ENCODE data around the gene RLN3. TPM values are rescaled to one million over a fixed set of nuclear protein-coding genes. Genes with fewer than 3 reads are reported as not detected.
A peak's percentile ranks its signal among the peaks of the same experiment; 100 is the strongest.

RLN3 gene
- total and polyA plus RNA-seq, 10 of the 15 experiments (the other 5 are each of a cell fraction or from before 2014, with no cell fraction given) = not detected

GRCh38 chr19:14006766-14007562 lies 21.0 kb upstream of the RLN3 start (continued):
- TF ChIP-seq ATF2 (IDR thresholded peaks at IDR 0.05; ENCODE audit: low read length) = peak; percentile 99
- TF ChIP-seq DPF2 (IDR thresholded peaks at IDR 0.05) = no peak
- no peak for TF ChIP-seq MEF2A (IDR thresholded peaks at IDR 0.05; ENCODE audit: insufficient read depth, low read depth, low read length)
- peak; percentile 100 for TF ChIP-seq NBN (IDR thresholded peaks at IDR 0.05)
- no peak for TF ChIP-seq CHD2 (IDR thresholded peaks at IDR 0.05; ENCODE audit: borderline replicate concordance, low read depth, low read length)
- 0 out of 2 replicates have a peak, but pooled peaks have one; percentile 8 for TF ChIP-seq CBFB (IDR thresholded peaks at IDR 0.05; ENCODE audit: low read depth)
- peak; percentile 81 for TF ChIP-seq SMARCA5 (IDR thresholded peaks at IDR 0.05)
- TF ChIP-seq RAD21 (IDR thresholded peaks at IDR 0.05; ENCODE audit: insufficient read depth, low read depth, low read length) = no peak
- TF ChIP-seq ATF7 (IDR thresholded peaks at IDR 0.05; ENCODE audit: low read depth) = peak; percentile 100
- TF ChIP-seq, protein P1, sequence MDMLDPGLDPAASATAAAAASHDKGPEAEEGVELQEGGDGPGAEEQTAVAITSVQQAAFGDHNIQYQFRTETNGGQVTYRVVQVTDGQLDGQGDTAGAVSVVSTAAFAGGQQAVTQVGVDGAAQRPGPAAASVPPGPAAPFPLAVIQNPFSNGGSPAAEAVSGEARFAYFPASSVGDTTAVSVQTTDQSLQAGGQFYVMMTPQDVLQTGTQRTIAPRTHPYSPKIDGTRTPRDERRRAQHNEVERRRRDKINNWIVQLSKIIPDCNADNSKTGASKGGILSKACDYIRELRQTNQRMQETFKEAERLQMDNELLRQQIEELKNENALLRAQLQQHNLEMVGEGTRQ (IDR thresholded peaks at IDR 0.05; ENCODE audit: borderline replicate concordance, low read depth, low read length) = no peak
- TF ChIP-seq EED (IDR thresholded peaks at IDR 0.05; ENCODE audit: low read depth) = peak; percentile 55
- TF ChIP-seq ESRRA (IDR thresholded peaks at IDR 0.05; ENCODE audit: low read length) = 0 out of 2 replicates have a peak, but pooled peaks have one; percentile 47
- peak; percentile 12; the same call in 1 of the 2 replicates for TF ChIP-seq JUNB (IDR thresholded peaks at IDR 0.05)
- peak; percentile 80 for TF ChIP-seq YY1 (IDR thresholded peaks at IDR 0.05; ENCODE audit: low read depth, low read length)
- TF ChIP-seq RCOR1 (conservative IDR thresholded peaks at IDR 0.05; ENCODE audit: low read depth, low read length) = peak; percentile 41; the same call in 1 of the 2 replicates
- TF ChIP-seq NKRF (conservative IDR thresholded peaks at IDR 0.05) = peak; percentile 90
- no peak; the same call in 2 of the 3 replicates for TF ChIP-seq POU2F2 (IDR thresholded peaks at IDR 0.05; ENCODE audit: borderline replicate concordance, low read depth, low read length)
- peak; percentile 62 to 89 for TF ChIP-seq IKZF2 (IDR thresholded peaks at IDR 0.05)
- peak; percentile 84; the same call in 1 of the 2 replicates for TF ChIP-seq MLLT1 (IDR thresholded peaks at IDR 0.05)
- TF ChIP-seq SREBF1 (IDR thresholded peaks at IDR 0.05; ENCODE audit: low read length) = 0 out of 2 replicates have a peak, but pooled peaks have one; percentile 5
- peak; percentile 70; the same call in 1 of the 2 replicates for TF ChIP-seq IRF4 (IDR thresholded peaks at IDR 0.05; ENCODE audit: low read depth, low read length)
- peak; percentile 38 for TF ChIP-seq ZBTB11 (CRISPR knock-in tag; IDR thresholded peaks at IDR 0.05)
